GM19324 (cell line): ENCODE results near the gene CPN1.
"Not testable (repeated sequence)": the region's sequence is repeated elsewhere in the genome, so short reads cannot be mapped to it uniquely, and the experiment has no call there.

Experiments
- ATAC-seq: cut with Tn5 transposase; IDR thresholded peaks from one replicate; pipeline ENCODE4 v1.9.1; 2021; ENCODE audit warnings: mild to moderate bottlenecking, moderate library complexity; ENCODE audit not compliant: unreplicated experiment, low FRiP score

Gene CPN1

GRCh38 chr10:100083623-100084022 lies 2.0 kb upstream of the CPN1 start:
- no peak for ATAC-seq

DNA sequence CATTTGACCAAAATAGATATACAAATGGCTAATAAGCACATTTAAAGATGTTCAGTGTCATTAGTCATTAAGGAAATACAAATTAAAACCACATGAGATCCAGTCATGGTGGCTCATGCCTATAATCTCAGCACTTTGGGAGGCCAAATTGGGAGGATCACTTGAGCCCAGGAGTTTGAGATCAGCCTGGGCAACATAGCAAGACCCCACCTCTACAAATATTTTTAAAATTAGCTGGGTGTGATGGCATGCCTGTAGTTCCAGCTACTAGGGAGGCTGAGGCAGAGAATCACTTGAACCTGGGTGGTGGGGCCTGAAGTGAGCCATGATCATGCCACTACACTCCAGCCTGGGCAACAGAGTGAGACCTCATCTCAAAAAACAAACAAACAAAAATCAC lies 607 bp upstream of the CPN1 start:
- ATAC-seq, result not testable (repeated sequence)

GRCh38 chr10:100076750-100077149 lies 4.9 kb downstream of the CPN1 start:
- no peak for ATAC-seq

- ATAC-seq, result no peak
These were observed 6.0 kb downstream of the CPN1 start for GRCh38 chr10:100075426-100076220.

DNA sequence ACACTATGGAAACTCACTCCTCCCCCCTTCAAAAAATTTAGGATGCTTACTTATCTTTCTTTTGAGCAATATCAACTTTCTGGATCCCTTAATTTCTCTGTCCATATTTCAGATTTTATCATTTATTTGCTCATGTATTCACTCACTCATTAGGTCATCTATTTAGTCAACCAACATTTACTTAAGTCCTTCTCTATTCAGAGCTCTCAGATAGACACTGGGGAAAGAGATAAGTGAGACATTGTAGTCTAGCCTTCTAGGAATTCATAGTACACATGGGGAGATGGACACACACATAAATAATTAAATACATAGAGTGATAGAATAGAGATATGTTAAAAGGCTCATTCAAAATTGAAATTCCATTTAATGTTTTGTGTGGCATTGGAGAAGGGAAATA lies 9.2 kb downstream of the CPN1 start:
- ATAC-seq, result no peak

DNA sequence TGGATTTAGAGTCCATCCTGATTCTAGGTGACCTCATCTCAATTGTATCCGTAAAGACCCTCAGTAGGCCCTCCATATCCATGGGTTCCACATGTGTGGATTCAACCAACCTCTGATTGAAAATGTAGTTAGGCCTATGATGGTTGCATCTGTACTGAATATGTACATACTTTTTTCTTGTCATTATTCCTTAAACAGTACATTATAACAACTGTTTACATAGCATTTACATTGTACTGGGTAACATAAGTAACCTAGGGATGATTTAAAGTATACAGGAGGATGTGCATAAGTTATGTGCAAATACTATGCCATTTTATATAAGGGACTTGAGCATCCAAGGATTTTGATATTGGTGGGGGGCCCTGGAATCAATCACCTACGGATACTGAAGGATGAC lies 10.1 kb downstream of the CPN1 start:
- ATAC-seq, result no peak

GRCh38 chr10:100067466-100067865 lies 14.2 kb downstream of the CPN1 start:
- no peak for ATAC-seq

- no peak for ATAC-seq
These were observed 16.5 kb downstream of the CPN1 start for GRCh38 chr10:100065084-100065660.

- no peak for ATAC-seq
These were observed 20.3 kb downstream of the CPN1 start for GRCh38 chr10:100061401-100061800.

GRCh38 chr10:100057948-100058347 lies 23.7 kb downstream of the CPN1 start:
- no peak for ATAC-seq

DNA sequence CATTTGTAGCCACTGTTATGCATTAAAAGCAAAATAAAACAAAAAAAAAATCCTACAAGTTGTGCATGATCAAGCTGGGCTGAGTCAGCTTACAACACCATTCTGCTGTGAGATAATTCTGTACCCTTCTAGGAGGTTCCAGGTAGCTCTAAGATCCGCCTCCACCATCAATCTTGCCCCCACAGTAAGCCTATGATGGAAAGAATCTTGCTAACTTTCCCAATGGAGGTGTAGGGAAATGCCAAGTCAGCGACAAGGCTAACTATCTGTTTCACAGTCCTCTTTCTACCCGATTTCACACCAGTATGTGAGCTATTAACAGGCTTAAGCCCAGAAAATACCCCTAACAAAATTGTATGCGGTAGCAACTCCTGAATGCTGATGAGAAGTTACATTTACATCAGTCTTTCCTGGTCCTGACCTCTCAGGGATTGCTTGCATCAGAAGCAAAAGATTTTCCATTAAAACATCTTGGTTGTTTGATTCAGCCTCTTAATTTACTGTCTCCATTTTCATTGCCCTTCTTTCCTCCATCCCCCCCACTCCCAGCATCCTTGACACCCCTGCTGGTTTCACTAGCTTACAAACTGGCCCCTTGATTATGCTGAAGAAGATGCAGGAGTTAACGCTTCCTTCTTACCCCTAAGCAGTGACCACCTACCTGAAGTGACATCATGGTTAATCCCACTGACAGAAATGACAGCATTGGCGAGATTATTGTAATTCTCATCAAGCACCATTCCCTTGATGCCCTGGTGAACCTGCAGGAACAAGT lies 27.8 kb downstream of the CPN1 start:
- no peak for ATAC-seq

DNA sequence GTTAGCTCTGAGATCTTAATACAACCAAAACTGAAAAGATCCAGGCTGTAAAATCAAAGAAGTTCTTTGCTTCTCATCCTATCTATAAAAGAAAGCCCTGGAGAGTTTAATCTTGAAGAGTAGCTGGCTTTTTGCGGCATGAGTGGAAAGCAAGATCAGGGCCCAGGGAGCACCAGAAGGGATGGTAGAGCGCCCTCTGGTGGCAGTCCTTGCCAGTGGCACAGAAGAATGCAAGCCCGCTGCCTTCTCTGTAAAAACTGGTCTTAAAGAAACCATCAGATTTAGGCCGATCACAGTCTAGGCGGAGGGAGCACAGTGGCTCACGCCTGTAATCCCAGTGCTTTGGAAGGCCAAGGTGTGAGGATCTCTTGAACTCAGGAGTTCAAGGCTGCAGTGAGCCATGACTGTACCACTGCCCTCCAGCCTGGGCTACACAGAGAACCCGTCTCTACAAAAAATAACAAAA lies 35.6 kb downstream of the CPN1 start:
- ATAC-seq, result no peak

- no peak for ATAC-seq
These were observed 36.1 kb downstream of the CPN1 start for GRCh38 chr10:100045592-100045991.

DNA sequence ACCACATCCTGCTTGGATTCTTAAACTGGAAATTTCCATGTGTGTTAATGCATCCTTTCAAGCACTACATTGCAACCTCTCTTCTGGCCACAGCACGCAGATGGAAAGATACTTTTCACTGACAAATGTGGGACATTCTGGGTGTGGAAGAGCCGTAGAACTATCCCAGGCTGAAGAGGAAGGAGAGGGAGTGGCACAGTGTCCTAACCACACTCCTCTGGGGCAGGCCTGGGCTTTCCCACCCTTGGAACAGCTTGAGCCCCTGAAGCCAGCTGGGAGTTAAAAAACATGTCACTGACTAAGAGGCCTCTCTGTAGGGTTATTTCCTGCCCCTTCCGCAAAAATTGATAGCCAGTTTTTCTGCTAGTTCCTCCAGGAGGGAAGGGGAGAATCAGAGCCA lies 37.9 kb downstream of the CPN1 start:
- ATAC-seq, result no peak

GRCh38 chr10:100043344-100043743 lies 38.3 kb downstream of the CPN1 start:
- no peak for ATAC-seq

DNA sequence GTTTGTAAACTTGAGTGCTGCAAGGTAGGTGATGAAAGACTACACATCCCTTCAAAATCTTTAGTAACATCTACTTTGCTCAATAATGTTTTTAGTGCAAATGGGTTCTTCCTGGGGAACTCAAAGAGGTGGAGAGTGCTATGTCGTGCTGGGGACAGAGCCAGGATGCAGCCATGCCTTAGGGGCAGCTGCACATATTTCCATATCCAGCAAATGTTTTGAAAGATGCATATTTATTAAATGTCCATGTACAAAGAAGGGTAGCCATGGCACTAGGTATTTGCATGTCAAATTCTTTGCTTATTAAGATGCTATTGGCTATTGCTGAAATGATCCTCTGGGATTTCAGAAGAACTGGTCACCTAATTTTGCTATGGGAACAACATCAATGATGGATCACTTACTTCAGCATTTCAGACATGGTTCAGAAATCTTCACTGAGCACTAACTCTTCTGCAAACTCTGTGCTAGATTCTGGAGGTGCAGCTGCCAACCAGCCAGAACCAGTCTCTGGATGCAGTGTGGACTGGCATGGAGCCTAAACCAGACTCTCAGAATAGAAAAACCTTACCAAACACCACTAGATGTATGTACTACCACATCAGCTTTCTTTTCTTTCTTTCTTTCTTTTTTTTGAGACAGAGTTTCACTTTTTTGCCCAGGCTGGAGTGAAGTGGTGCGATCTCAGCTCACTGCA lies 40.2 kb downstream of the CPN1 start:
- ATAC-seq, result no peak

DNA sequence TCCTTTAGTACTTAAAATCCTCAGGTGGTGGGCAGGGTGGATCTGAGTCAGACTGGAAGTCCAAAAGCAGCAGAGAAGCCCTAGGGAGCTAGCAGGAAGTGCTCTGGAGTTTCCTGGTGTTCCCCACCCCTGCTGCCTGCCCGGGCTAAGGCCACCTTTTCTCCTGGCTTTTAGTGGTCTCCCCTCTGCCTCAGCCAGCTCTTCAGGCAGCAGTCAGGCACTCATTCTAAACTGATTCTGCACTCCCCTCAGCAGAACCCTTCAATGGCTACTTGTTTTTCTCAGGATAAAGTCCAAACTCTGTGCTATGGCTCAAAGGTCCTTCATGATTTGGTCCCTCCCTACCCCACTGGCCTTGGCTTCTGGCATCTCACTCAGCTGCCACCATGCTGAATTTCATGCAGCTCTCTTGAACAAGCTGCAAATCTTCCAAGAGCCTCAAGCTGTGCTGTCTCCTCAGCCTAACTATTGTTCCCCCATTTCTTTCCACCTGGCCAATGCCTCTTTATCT lies 43.1 kb downstream of the CPN1 start:
- no peak for ATAC-seq

- no peak for ATAC-seq
These were observed 43.8 kb downstream of the CPN1 start for GRCh38 chr10:100037758-100038315.

DNA sequence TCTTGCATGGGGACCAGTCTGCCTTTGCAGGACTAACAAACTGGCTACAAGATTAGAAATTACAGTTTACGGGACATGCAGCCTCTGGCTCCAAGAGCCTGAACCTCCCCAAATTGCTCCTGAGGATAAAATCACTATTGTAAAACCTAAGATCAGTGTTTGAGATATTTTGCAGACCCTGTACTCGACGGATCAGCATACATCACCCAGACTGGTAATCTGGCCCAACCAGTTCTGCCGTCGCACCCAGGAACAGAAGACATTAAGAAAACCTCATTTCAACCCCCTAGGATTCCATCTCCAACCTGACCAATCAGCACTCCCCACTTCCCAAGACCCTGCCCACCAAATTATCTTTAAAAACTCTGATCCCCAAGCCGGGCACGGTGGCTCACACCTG lies 44.8 kb downstream of the CPN1 start:
- no peak for ATAC-seq

DNA sequence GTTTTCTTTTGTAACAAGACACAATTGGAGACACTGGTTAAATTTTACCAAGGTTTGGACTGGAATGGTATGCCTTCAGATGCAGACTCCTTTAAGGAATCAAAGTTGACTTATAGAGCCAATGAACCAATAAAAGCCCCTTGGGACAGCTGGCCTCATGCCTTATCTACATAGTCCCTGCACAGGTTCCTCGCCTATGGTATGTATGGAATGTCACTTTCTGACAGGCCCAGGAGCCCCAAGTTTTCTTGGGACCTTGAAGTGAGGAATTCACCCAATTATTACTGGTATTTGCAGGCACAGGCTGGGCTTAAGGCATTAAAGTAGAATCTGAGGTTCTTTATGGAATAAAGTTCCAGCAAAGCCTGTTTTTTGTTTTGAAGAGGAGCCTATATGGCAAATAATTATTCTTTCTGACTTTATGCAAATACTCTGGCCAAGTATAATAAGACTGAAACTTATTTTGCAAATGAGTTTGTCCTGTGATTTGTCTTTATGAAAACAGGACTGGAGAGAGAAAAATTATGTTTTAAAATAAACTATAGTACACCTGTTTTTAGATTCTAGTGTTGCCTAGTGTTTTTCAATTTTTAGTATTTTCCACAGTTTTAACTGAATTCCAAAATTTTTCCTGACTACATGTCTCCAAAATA lies 47.8 kb downstream of the CPN1 start:
- ATAC-seq, result no peak
